PFSK-1 (cell line): ENCODE results near the gene RFNG. TPM values are rescaled to one million over a fixed set of nuclear protein-coding genes. Genes with fewer than 3 reads are reported as not detected.

ENCODE experiments used
- FOXP2 ChIP-seq: optimal IDR thresholded peaks from 2 replicates; pipeline ENCODE3; 2011; ENCODE audit warnings: borderline replicate concordance, control low read depth, inconsistent platforms; ENCODE audit not compliant: insufficient read depth; ENCODE audit errors: extremely low read length, extremely low read depth
- POLR2AphosphoS5 ChIP-seq: IDR thresholded peaks from 2 replicates; pipeline ENCODE4 v1.6.1; 2012; ENCODE audit warnings: low read depth, mild to moderate bottlenecking, control low read depth, low read length, moderate library complexity
- REST ChIP-seq, 2 experiments: IDR thresholded peaks; 2 replicates each; pipeline versions ENCODE4 v1.6.1 to v1.8.0; 2011 to 2012; ENCODE audit warnings: low read depth in 2 of 2, low read length in 2 of 2, control low read depth in 1 of 2, inconsistent platforms in 1 of 2, mild to moderate bottlenecking in 1 of 2, moderate library complexity in 1 of 2; ENCODE audit not compliant: insufficient read depth in 1 of 2
- SIN3A ChIP-seq: IDR thresholded peaks from 2 replicates; pipeline ENCODE4 v1.6.1; 2012; ENCODE audit warnings: mild to moderate bottlenecking, low read length, moderate library complexity, borderline replicate concordance; ENCODE audit not compliant: insufficient read depth
- TAF1 ChIP-seq: IDR thresholded peaks from 2 replicates; pipeline ENCODE4 v1.6.1; 2012; ENCODE audit warnings: low read length, control low read depth, borderline replicate concordance; ENCODE audit not compliant: insufficient read depth
- polyA plus RNA-seq: library from polyadenylated mRNA; unstranded; fragments of >200 nt; gene quantifications from one replicate; pipeline ENCODE4 v1.2.1, GENCODE V29; 2012; ENCODE audit warnings: low read depth, missing spikeins; ENCODE audit not compliant: insufficient read length

RFNG gene
- 114 TPM for polyA plus RNA-seq

- peak in 1 of 2 experiments; percentile 21; a peak in 1 of 4 replicates for TF ChIP-seq REST (IDR thresholded peaks at IDR 0.05; ENCODE audit: insufficient read depth in 1 of 2, low read depth in 2 of 2, low read length in 2 of 2)
- TF ChIP-seq POLR2AphosphoS5, result no peak; the same call in 1 of the 2 replicates
- no peak for TF ChIP-seq SIN3A
- TF ChIP-seq FOXP2, result no peak
- TF ChIP-seq TAF1, result 0 out of 2 replicates have a peak, but pooled peaks have one; percentile 30
These were observed at the start of gene RFNG, which contains the start of gene GPS1 for GRCh38 chr17:82051776-82052637. Gene RFNG (minus strand): TSS chr17:82051811. CDS start chr17:82051766, 45 bp downstream. Gene GPS1 (plus strand): TSS chr17:82051898. CDS start chr17:82051932, 34 bp downstream.

- TF ChIP-seq REST (IDR thresholded peaks at IDR 0.05; ENCODE audit: insufficient read depth in 1 of 2, low read depth in 2 of 2, low read length in 2 of 2) (no peak), POLR2AphosphoS5 (no peak)
These were observed 49.7 kb upstream of the RFNG start for GRCh38 chr17:82101301-82101715.

- TF ChIP-seq POLR2AphosphoS5, result no peak
- TF ChIP-seq FOXP2, result no peak
- no peak for TF ChIP-seq SIN3A
- TF ChIP-seq TAF1, result no peak
- no peak for TF ChIP-seq REST (IDR thresholded peaks at IDR 0.05; ENCODE audit: insufficient read depth in 1 of 2, low read depth in 2 of 2, low read length in 2 of 2)
These were observed 49.1 kb upstream of the RFNG start for GRCh38 chr17:82100502-82101298.

GRCh38 chr17:82098939-82099763 lies 47.5 kb upstream of the RFNG start:
- 0 out of 2 replicates have a peak, but pooled peaks have one; percentile 8 for TF ChIP-seq POLR2AphosphoS5
- TF ChIP-seq SIN3A, result no peak
